HepG2 (cell line): ENCODE measurements around the gene AGBL3. TPM values are rescaled to one million over a fixed set of nuclear protein-coding genes. Genes with fewer than 3 reads are reported as not detected.

Experiments
- ATF3 ChIP-seq: sonication (generic); formaldehyde crosslinking; IDR thresholded peaks from 2 replicates; pipeline ENCODE4 v1.4.0; 2020; ENCODE audit warnings: missing genetic modification reagents
- CSRNP1 ChIP-seq: sonication (generic); formaldehyde crosslinking; IDR thresholded peaks from 2 replicates; pipeline ENCODE4 v1.8.1; 2023; ENCODE audit warnings: mild to moderate bottlenecking, missing genetic modification reagents
- FOXM1 ChIP-seq: sonication (generic); formaldehyde crosslinking; IDR thresholded peaks from 2 replicates; pipeline ENCODE4 v1.5.0; 2020; ENCODE audit warnings: missing genetic modification reagents
- MIER2 ChIP-seq: IDR thresholded peaks from 2 replicates; pipeline ENCODE4 v1.6.1; 2016; ENCODE audit warnings: missing biosample characterization, missing genetic modification reagents
- NR2F2 ChIP-seq: IDR thresholded peaks from 2 replicates; pipeline ENCODE4 v1.6.1; 2012; ENCODE audit warnings: low read depth, inconsistent platforms, borderline replicate concordance
- RBFOX2 ChIP-seq: fragments of 200-400 bp; formaldehyde crosslinking; IDR thresholded peaks from 2 replicates; pipeline ENCODE4 v1.6.1; 2017; ENCODE audit warnings: low read depth, mild to moderate bottlenecking, low read length
- SOX6 ChIP-seq, 2 experiments: fragments of 450-650 bp in 1 of 2; sonication (generic) in 1 of 2; formaldehyde crosslinking in 1 of 2; IDR thresholded peaks; 2 replicates each; pipeline versions ENCODE4 v1.4.0 to v1.6.1; 2017 to 2020; ENCODE audit warnings: antibody characterized with exemption in 1 of 2, mild to moderate bottlenecking in 1 of 2, missing genetic modification reagents in 1 of 2
- THAP11 ChIP-seq: IDR thresholded peaks from 2 replicates; pipeline ENCODE4 v1.6.1; 2016; ENCODE audit warnings: missing biosample characterization, missing genetic modification reagents
- ZFP62 ChIP-seq: sonication (generic); formaldehyde crosslinking; IDR thresholded peaks from 2 replicates; pipeline ENCODE4 v1.4.0; 2020; ENCODE audit warnings: missing genetic modification reagents
- ZKSCAN1 ChIP-seq: fragments of 150-350 bp; IDR thresholded peaks from 2 replicates; pipeline ENCODE4 v1.6.1; 2014; ENCODE audit warnings: low read length
- ZNF136 ChIP-seq: sonication (generic); formaldehyde crosslinking; IDR thresholded peaks from 2 replicates; pipeline ENCODE4 v1.8.1; 2022; ENCODE audit warnings: low read depth, mild to moderate bottlenecking, moderate library complexity, missing genetic modification reagents
- ZNF281 ChIP-seq: sonication (generic); formaldehyde crosslinking; IDR thresholded peaks from 2 replicates; pipeline ENCODE4 v1.4.0; 2020; ENCODE audit warnings: missing genetic modification reagents, borderline replicate concordance
- ZNF563 ChIP-seq: sonication (generic); formaldehyde crosslinking; IDR thresholded peaks from 2 replicates; pipeline ENCODE4 v1.8.0; 2022; ENCODE audit warnings: mild to moderate bottlenecking, moderate library complexity, missing genetic modification reagents
- ZNF670 ChIP-seq: sonication (generic); formaldehyde crosslinking; IDR thresholded peaks from 2 replicates; pipeline ENCODE4 v1.8.0; 2022; ENCODE audit warnings: mild to moderate bottlenecking, missing genetic modification reagents, borderline replicate concordance
- polyA plus RNA-seq, 8 experiments: library from polyadenylated mRNA; depleted of rRNA in 3 of 8; stranded (reverse) in 7 of 8; unstranded in 1 of 8; fragments of >200 nt; fragmentation: Illumina TruSeq in 4 of 8; extraction: Trizol in 4 of 8; gene quantifications; 2 replicates each; pipeline versions ENCODE4 v1.2.1 to v1.2.3, GENCODE V29; 2011 to 2016; ENCODE audit warnings: low read depth in 4 of 8, missing spikeins in 1 of 8, mixed read lengths in 1 of 8; ENCODE audit not compliant: insufficient read depth in 1 of 8
- total RNA-seq, 5 experiments: library from RNA; depleted of rRNA; stranded (reverse); fragments of >200 nt; fragmentation: Illumina TruSeq; extraction: Trizol; gene quantifications; 2 replicates each; pipeline ENCODE4 v1.2.3, GENCODE V29; 2016; ENCODE audit warnings: low read depth in 1 of 5
- TF ChIP-seq, protein P1 (sequence below): sonication (generic); formaldehyde crosslinking; IDR thresholded peaks from 2 replicates; pipeline ENCODE4 v1.8.1; 2023; ENCODE audit warnings: mild to moderate bottlenecking, inconsistent platforms, moderate library complexity, missing genetic modification reagents, borderline replicate concordance
- TF ChIP-seq, protein P2 (sequence below): sonication (generic); formaldehyde crosslinking; IDR thresholded peaks from 2 replicates; pipeline ENCODE4 v1.4.0; 2020; ENCODE audit warnings: mild to moderate bottlenecking, low read depth, missing genetic modification reagents
- TF ChIP-seq, protein P3 (sequence below): sonication (generic); formaldehyde crosslinking; IDR thresholded peaks from 2 replicates; pipeline ENCODE4 v1.4.0; 2020; ENCODE audit warnings: missing genetic modification reagents

Gene AGBL3
- total and polyA plus RNA-seq, 2 of the 13 experiments (the other 11 are each of a cell fraction or from before 2014, with no cell fraction given), result 2.2 to 7.2 TPM

DNA sequence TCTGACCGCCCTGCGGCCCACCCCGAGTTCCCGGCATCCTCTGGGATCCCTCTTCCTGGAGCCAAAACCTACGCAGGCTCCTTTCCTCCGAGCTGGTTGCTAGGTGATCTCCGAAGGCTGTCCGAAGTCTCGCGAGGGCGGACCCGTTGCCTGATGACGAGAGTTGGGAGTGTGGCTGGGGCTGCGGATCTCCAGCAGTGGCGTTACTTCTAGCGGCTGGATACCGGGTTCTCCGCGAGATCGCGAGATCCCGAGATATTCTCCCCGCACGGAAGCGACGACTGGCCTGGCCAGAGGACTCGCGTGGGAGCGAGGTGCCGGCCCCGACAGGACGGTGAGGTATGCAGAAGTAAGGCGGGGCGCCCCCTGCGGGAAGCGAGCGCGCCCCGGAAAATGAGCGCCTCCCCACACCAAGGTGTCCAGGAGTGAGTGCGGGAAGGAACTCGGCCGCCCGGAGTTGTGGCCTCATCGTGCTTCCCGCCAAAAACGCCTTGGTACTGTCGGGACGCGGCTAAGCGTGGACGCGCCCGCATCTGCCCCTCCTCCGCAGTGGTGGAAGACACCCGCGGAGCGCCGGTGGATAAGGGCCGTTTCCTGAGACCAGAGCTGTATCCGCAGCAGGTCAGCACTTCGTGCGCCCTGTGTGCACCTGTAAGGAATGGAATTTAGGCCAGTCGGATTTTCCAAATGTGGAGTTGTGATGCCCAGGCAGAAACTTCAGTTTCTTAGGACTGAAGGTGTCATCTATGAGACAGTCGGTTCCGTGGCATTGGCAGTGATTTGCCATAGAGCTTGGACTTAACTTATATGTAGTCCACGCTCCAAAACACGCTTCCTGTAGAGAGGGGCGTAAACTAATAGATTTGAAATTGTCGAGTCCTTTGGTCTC is at the start of gene AGBL3 (continued):
- TF ChIP-seq ZNF281 (CRISPR knock-in tag) (no peak), ZNF563 (CRISPR knock-in tag) (no peak), NR2F2 (0 out of 2 replicates have a peak, but pooled peaks have one; percentile 21), SOX6 (IDR thresholded peaks at IDR 0.05) (no peak), SOX6 (CRISPR knock-in tag; IDR thresholded peaks at IDR 0.05) (peak; percentile 74), FOXM1 (CRISPR knock-in tag) (no peak), ZFP62 (CRISPR knock-in tag) (no peak), ZKSCAN1 (no peak), ZNF136 (peak; percentile 31; the same call in 1 of the 2 replicates), ZNF670 (CRISPR knock-in tag) (no peak), MIER2 (CRISPR knock-in tag) (0 out of 2 replicates have a peak, but pooled peaks have one; percentile 7), ATF3 (CRISPR knock-in tag) (peak; percentile 44; the same call in 1 of the 2 replicates), CSRNP1 (CRISPR knock-in tag) (no peak; the same call in 1 of the 2 replicates), RBFOX2 (peak; percentile 94), THAP11 (CRISPR knock-in tag) (peak; percentile 59)
- TF ChIP-seq, protein P1, sequence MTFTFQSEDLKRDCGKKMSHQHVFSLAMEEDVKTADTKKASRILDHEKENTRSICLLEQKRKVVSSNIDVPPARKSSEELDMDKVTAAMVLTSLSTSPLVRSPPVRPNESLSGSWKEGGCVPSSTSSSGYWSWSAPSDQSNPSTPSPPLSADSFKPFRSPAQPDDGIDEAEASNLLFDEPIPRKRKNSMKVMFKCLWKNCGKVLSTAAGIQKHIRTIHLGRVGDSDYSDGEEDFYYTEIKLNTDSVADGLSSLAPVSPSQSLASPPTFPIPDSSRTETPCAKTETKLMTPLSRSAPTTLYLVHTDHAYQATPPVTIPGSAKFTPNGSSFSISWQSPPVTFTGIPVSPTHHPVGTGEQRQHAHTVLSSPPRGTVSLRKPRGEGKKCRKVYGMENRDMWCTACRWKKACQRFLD, result peak; percentile 96
- TF ChIP-seq, protein P2, sequence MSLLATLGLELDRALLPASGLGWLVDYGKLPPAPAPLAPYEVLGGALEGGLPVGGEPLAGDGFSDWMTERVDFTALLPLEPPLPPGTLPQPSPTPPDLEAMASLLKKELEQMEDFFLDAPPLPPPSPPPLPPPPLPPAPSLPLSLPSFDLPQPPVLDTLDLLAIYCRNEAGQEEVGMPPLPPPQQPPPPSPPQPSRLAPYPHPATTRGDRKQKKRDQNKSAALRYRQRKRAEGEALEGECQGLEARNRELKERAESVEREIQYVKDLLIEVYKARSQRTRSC (CRISPR knock-in tag), result 0 out of 2 replicates have a peak, but pooled peaks have one; percentile 69
- TF ChIP-seq, protein P3, sequence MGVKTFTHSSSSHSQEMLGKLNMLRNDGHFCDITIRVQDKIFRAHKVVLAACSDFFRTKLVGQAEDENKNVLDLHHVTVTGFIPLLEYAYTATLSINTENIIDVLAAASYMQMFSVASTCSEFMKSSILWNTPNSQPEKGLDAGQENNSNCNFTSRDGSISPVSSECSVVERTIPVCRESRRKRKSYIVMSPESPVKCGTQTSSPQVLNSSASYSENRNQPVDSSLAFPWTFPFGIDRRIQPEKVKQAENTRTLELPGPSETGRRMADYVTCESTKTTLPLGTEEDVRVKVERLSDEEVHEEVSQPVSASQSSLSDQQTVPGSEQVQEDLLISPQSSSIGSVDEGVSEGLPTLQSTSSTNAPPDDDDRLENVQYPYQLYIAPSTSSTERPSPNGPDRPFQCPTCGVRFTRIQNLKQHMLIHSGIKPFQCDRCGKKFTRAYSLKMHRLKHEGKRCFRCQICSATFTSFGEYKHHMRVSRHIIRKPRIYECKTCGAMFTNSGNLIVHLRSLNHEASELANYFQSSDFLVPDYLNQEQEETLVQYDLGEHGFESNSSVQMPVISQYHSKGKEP, result no peak
